HG02610 (cell line): ENCODE measurements around the gene FBXL17.

Source experiments
- ATAC-seq: cut with Tn5 transposase; IDR thresholded peaks from one replicate; pipeline ENCODE4 v1.9.1; 2021; ENCODE audit warnings: mild to moderate bottlenecking, moderate library complexity; ENCODE audit not compliant: unreplicated experiment

The FBXL17 gene

DNA sequence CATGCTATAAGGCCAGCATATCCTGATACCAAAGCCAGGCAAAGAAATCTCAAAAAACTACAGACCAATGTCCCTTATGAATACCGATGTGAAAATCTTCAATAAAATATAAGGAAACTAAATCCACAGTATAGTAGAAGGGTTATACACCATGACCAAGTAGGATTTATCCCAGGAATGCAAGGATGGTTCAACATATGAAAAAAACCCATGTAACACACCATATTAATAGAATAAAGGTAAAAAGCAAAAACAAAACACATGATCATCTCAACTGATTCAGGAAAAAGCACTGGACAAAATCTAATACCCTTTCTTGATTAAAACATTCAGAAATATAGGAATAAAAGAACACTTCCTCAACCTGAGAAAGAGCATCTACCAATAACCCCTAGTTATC lies 6.1 kb downstream of the FBXL17 start:
- ATAC-seq = no peak

DNA sequence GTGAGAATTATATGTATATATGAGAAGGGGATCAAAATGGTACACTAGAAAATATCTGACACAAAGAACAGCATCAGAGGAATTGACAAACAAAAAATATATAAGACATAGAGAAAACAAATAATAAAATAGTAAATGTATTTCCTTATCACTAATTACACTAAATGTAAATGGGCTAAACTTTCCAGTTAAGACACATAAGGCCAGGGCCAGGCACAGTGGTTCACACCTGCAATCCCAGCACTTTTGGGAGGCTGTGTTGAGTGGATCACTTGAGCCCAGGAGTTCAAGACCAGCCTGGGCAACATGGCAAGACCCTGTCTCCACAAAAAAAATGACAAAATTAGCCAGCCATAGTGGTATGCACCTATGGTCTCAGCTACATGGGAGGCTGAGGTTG lies 8.5 kb downstream of the FBXL17 start:
- no peak for ATAC-seq

DNA sequence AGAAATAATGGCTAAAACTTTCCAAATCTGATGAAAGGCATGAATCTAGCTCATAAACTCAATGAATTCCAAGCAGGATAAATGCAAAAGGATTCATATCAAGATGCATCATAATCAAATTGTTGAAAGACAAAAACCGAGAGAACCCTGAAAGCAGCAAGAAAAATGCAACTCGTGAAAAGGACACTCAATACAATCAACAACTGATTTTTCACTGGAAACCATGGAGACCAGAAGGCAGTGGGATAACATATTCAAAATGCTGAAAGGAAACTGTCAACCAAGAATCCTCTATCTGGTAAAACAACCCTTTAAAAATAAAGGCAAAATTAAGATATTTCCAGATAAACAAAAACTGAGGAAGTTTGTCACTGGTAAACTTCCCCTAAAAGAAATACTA lies 9.5 kb downstream of the FBXL17 start:
- ATAC-seq = no peak

DNA sequence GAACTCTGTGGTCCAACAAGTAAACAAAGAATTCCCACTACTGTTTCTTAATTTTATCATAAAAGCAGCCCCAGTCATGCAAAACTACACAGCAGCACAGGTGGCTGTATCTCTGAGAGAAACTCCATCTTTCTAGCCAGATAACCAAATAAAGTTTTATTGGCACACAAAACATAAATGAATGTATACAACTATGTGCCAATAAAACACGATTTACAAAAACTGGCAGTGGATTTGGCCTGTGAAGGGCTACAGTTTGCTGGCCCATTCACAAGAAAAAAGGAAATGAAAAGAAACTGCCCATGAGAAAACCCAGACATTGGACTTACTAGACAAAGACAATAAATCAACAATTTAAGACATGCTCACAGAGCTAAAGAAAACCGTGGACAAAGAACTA lies 10.6 kb downstream of the FBXL17 start:
- no peak for ATAC-seq

DNA sequence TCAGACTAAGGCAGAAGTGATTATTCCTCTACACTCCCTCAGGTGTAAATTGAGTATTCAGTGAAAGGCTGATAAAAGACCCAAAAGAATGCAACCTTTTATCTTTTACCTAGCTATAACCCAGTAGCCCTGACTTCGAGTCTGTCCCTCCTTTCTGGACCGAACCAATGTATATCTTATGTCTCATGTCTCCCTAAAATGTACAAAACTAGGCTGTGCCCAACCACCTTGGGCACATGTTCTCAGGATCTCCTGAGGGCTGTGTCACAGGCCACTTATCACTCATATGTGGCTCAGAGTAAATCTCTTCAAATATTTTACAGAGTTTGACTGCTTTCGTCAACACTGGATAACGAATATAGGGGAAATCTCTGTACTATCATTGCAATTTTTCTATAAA lies 12.7 kb downstream of the FBXL17 start:
- no peak for ATAC-seq

DNA sequence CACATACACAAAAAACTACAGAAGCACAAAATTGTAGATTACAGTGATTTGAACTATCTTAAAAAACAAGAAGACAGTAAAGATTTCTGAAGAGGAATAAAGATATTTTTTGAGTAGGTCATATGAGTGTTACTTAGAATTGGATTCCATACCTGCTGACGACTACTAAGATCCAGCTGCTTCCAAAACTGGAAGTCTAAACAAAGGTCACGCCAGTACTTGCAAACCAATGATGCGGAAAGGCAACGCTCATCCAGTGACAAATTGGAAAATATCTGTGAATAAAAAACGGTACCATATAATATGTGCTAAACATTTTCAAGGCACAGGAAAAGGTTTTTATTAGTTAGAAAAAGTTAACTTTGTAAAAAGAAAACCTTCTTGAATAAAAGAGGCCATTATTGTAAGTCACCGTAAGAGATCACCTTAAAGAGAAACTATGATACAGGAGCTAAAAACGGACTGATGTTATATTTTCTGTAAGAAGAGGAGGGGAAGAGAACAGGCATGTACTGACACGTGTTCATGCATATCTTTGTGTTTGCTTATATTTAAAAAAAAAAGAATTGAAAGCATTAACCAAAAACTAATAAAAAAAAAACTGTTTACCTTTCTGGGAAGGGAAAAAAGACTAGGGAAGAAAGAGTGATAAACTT lies 14.1 kb downstream of the FBXL17 start:
- ATAC-seq = no peak

DNA sequence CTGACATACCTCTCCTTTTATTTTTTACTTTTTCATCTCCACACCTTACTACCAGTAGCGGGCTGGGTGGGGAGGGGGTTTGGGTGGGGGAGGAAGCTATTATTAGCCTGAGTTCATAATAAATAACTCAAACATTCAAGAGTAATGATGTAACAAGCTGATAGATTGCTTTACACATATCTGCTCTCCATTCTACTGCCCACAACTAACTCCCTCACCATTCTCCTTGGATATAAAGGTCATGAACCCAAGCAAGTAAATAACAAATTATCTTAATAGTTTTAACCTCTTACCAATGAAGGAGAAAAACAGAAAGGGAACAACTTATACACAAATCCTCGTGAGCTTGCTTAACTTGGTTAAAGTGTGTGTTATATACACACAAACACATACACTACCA lies 15.4 kb downstream of the FBXL17 start:
- ATAC-seq = no peak

DNA sequence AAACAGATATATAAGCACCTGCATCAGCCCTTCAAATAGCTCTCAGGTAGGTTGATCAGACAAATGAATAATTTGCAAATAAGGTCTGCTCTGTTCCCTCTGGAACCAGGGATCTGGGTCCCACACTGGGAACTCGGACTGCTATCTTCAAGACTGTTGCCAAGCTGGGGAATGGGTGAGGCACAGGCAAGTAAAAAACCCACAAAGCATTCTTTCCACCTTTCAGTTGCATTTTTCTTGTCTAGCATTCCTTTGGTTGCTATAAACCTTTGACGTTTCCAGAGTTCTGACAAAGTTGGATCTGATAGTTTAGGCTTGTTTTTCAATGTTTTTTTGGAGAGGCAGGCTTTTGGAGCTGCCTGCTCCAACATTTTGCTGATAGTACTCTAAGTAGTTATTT lies 20.1 kb downstream of the FBXL17 start:
- no peak for ATAC-seq

DNA sequence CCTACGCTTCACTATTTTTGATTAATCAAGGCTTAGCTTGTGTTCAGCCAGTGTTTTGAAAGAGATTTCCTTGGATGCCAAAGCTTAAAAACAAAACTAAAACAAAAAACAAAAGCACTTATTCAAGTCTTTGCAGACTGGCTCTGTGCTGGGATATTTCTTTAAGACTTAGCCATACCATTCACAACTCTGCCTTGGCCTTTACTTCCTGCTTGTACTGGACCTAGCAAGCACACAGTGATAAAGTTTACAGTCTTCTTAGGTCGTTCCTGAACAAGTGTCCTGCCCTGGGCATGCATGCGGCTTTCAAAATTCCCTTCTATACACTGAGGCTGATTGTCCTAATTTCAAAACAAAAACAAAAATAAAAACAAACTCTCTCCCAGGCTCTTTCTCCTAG lies 20.7 kb downstream of the FBXL17 start:
- no peak for ATAC-seq

DNA sequence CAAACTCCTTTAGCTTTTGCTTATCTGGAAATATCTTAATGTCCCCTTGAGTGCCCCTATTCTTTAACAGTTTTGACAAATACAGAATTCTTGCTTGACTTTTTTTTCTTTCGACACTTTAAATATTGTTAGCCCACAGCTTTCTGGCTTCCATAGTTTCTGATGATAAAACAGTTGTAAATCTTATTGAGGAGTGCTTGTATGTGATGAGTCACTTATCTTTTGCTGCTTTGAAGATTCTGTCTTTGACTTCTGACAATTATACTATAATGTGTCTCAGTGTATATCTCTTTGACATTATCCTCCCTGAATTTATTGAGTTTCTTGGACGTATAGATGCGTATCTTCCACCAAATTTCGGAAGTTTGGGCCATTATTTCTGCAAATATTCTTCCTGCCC lies 21.6 kb downstream of the FBXL17 start:
- no peak for ATAC-seq

DNA sequence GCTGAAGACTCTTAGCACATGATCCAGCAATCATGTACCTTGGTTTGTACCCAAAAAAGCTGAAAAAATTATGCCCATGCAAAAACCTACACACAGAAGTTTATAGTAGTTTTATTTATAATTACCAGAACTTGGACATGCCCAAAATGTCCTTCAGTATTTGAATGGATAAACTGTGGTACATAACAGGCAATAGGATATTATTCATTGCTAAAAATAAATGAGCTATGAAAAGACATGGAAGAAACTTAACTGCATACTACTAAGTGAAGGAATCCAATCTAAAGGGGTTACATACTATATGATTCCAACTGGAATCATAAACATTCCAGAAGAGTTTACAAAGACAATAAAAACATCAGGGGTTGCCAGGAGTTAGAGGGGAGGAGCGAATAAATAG lies 25.6 kb downstream of the FBXL17 start:
- no peak for ATAC-seq

DNA sequence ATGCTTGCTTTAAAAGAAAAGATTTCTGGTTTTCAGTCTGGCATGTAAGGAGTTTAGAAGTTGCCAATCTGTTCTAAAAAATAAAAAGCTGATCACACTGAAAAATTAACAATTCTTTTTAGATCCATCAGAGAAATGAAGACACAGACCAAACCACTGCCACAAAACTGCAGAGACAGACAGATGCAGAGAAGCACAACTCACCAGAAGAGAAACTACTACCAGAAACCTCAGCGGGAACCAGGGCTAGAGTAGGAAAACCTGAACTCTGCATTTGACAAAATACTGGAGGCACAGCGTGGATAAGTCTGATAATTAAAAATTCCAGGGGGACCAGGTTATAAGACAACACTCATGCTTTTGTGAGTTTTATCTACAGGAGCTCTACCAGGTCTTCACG lies 28.8 kb downstream of the FBXL17 start:
- no peak for ATAC-seq

DNA sequence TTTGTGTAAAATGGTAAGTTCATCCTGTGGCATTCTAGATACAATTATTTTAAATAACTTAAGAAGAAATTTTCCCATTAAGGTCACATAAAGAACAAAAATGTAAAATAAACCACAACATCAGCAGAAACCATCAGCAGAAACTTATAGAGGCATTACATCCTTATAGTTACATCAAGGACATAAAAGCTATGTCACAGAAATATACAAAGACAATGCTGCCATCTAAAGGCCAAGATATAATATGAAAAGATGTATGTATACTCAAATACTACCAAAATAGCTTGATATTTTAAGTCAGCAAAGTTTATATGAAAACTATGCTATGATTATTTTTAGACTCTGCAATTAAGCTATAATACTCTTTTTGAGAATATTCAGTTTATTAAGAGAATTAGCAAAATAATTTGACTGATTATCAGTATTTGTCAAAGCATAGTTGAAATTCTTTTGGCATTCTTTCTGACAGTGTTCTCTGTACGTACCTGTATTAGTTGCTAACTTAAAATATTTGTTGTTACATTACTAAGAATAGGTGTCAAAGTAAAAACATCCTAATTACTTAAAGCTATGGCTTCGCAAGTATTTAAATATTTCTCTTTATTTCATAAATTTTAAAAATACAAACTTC lies 36.2 kb downstream of the FBXL17 start:
- peak; percentile 69 for ATAC-seq

DNA sequence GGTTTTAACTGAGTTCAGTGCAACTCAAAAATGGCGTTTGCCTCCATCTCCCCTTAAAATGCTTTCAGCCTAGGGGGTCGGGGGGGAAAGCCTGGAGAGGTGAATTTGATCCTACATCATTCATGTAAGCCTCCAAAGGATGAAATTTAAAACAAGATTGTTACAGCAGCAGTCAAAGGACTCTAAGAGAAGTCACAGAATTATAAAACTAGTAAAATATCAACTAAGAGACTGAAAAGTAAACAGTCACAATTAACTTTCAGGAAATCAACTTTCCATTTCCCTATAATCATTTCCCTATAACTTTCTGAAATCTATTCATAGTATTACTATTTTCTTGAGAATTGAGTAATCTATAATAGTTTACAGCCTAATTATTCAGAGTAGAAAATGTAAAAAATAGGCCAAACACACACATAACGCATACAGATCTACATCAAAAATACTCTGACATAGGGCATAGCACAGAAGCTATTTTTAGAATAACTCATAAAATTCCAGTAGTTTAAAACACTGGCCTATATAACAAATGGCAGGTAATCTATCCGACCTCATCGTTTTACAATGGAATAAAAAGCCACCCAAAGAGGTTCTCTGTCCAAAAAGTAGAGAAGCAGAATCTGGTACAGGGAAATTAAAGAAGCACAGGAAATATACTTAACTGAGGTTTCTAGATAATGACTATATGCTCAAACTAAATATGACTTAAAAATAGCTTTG lies 37.6 kb downstream of the FBXL17 start:
- no peak for ATAC-seq

DNA sequence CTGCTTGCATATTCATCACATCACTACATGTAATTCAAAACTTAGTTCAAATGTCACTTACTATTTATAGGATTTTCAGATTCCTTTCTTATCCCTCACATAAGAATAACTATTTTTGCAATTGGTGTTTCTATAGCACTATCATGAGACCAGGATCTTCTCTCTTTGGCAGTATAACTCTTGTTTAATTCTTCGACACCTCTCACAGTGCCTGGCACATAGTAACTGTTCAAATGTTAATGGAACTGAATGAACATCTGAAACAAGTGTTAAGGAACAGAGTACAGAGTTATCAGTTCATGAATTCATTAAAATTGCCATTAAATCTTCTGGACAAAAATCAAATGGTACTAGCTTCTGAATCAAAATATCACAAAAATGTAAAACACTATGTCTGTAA lies 40.0 kb downstream of the FBXL17 start:
- ATAC-seq = no peak

DNA sequence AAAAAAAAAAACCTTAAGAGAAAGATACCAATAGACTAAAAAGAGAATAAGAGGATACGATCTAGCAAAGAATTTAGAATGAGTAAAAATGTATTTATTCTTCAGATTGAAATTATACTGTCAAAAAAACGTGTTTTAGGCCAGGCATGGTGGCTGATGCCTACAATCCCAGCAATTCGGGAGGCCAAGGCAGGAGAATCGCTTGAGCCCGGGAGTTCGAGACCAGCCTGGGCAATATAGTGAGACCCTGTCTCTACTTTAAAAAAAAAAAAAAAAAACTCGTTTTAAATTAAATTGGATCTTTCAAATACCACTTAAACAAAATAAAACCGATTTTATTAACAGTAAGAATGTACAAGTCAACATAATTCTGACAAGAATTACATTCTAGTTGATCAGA lies 41.8 kb downstream of the FBXL17 start:
- ATAC-seq = no peak

DNA sequence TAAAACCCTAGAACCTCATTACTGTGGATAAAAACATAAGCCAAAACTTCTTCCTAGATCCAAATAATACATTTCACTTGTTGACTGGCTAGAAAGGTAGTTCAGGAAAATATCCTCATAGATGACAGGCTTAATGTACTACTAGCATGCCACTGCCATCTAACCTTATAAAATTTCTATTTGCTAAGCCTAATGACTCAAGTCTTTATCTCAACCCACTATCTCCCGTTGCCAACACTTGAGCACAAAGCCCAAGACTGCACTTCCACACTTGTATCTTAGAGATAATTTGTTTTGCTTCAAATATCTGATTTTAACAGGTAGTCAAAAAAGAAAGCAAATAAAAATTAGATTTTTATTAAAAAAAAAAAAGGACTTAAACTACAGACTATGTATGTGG lies 42.7 kb downstream of the FBXL17 start:
- no peak for ATAC-seq

DNA sequence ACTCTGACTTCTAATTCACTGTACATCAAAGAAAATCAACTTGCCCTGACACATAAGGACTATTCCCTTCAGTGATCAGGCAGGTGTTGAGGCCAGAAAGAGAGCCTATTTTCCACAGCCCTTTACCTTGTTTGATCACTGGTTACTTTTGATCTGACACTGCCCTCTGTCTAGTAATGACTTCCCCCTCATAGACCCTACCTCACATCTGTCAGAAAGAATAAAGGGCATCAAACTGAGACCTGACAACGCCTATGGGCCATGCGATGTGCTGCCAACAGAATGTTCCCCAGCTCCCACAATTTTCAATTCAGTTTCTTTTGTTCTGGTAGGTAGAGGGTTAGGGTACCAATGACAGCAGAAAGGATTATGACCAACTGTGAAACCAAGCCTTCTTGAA lies 47.7 kb downstream of the FBXL17 start:
- ATAC-seq = no peak

DNA sequence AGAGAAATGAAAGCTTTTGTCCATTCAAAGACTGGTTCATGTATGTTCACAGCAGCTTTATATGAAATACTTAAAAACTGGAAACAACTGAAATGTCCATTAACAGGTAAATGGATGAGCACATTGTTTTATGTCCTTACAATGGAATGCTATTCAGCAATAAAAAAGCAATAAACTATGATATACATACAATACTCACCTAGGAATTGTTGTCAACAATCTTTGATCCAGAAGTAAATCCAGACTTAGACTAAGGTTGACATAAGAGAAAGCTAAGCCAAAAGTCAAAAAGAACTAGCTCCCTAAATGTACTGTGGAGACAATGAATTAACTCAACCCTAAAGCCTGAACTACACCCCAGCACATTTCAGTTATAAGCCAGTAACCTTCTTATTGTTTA lies 54.9 kb downstream of the FBXL17 start:
- ATAC-seq = no peak

DNA sequence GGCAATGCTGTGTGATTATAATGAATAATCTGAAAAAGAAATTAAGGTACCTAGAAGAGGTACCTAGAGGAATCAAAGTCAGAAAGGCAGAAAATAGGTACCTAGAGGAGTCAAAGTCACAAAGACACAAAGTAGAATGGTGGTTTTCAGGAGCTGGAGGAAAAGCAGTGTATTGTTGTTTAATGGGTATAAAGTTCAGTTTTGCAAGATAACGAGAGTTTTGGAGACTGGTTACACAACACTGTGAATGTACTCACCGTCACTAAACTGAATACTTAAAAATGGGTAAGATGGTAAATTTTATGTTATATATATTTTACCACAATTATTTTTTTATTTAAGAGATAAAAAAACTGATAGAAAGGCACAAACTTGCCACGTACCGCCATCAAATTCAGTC lies 57.0 kb downstream of the FBXL17 start:
- no peak for ATAC-seq

DNA sequence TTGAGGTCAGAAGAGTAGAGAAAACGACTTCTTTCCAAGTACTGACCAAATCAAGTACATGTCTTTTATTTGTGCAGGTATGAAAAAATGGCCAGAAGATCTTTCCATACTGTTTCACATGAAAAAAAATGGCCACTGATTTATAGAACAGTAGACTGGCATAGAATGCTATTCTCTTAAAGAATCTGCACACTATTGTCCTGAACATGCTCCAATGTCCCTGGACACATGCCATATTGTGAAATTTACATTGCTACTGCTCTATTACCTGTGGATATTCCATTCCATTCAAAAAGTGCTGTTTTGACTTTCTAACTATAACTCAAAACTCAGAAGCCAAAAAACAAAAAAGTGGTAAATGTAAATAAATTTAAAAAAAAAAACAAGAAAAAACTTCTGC lies 60.6 kb downstream of the FBXL17 start:
- no peak for ATAC-seq

DNA sequence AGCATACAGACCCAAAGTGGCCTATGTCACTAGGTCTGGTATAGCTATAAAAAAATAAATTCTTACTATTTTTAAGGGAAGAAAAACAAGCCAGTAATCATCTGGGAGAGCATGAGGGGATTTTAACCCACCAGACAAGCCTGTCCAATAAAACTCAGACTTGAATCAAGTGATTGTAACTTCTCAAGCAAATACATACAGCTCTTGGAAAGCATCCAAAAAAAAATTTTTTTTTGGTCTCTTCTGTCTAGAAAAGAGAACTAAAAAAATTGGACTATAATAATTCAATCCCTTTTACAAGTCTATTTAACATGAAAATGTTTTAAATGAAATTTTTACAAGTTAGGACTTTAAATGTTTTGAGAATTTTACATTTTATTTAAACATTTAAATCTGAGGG lies 61.7 kb downstream of the FBXL17 start:
- no peak for ATAC-seq

DNA sequence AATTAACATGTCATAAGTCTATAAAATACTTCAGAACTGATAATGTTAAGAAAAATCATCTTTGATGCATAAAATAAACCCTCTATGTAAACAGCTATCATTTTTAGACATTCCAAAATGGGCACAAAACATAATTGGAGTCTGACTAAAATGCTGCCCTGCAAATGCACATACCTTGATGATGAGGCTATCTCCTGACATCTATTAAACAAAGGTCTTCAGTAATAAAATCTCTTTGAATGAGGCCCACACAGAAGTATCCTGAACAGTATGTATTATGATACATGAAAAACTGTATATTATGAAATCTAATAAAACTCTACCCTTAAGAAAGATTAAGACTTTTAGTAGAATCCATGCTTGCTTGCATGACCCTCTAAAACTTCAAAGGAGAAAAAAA lies 66.1 kb downstream of the FBXL17 start:
- ATAC-seq = no peak
